ENCODE measurements around the gene ZNF578.
"Not testable (repeated sequence)": the region's sequence is repeated elsewhere in the genome, so short reads cannot be mapped to it uniquely, and the experiment has no call there.

Gene ZNF578

GRCh38 chr19:52516191-52516590 lies 62.8 kb downstream of the ZNF578 start:
- no peak overlapping the region for H2BK12ac ChIP-seq (ENCODE audit: low read length)
- H4K91ac ChIP-seq (ENCODE audit: low read depth, low read length, poor library complexity) = no peak overlapping the region
- no peak overlapping the region for H2AFZ ChIP-seq (ENCODE audit: low read length)
- peaks cover 0 to 4% of the 10 kb centered on the region in 2 donors for H3K36me3 ChIP-seq (replicated peaks in 1 of 2; ENCODE audit: control insufficient read depth in 2 of 2, insufficient read depth in 2 of 2, low read length in 2 of 2)
- no peak overlapping the region for H3K18ac ChIP-seq (ENCODE audit: low read length)
- H3K9ac ChIP-seq (ENCODE audit: low read depth, low read length, poor library complexity) = no peak overlapping the region
- H3K27ac ChIP-seq (replicated peaks; ENCODE audit: low read length) = no peak overlapping the region
- no peak overlapping the region for H3K4me3 ChIP-seq (ENCODE audit: low read length in 2 of 2)
- no peak overlapping the region for H3K14ac ChIP-seq (ENCODE audit: low read length)
- H3K4me2 ChIP-seq (ENCODE audit: insufficient read depth, low read length, poor library complexity, severe bottlenecking) = no peak overlapping the region
- no peaks in the 10 kb centered on the region for H3K27me3 ChIP-seq (ENCODE audit: control insufficient read depth in 3 of 3, insufficient read depth in 3 of 3, low read depth in 1 of 3, low read length in 3 of 3)
- H3K4ac ChIP-seq (ENCODE audit: low read length) = no peak overlapping the region
- H2AK5ac ChIP-seq (ENCODE audit: low read depth, low read length) = no peak overlapping the region
- H2BK5ac ChIP-seq (ENCODE audit: low read length) = no peak overlapping the region
- no peak overlapping the region for H2BK15ac ChIP-seq (ENCODE audit: low read length)
- H3K23ac ChIP-seq (ENCODE audit: low read depth, low read length, poor library complexity) = no peak overlapping the region
- peaks cover 0 to 12% of the 10 kb centered on the region in 2 donors for H3K4me1 ChIP-seq (ENCODE audit: control insufficient read depth in 2 of 2, insufficient read depth in 1 of 2, low read depth in 1 of 2, low read length in 2 of 2)
- peaks cover 0 to 5% of the 10 kb centered on the region in 2 donors for H3K9me3 ChIP-seq (replicated peaks in 1 of 2; ENCODE audit: control insufficient read depth in 2 of 2, insufficient read depth in 1 of 2, low read depth in 1 of 2, low read length in 2 of 2)
- H3K79me1 ChIP-seq (ENCODE audit: low read depth, low read length) = no peaks in the 10 kb centered on the region
- no peak overlapping the region for H2BK120ac ChIP-seq (ENCODE audit: low read depth, low read length)
- H4K8ac ChIP-seq (ENCODE audit: low read depth, low read length) = no peak overlapping the region
- no peak for DNase-seq (ENCODE audit: low spot score)
- no CpG with 5 or more reads among the region's 5 CpGs for WGBS, 2 donors (ENCODE audit: extremely low coverage in 2 of 2, insufficient read length in 2 of 2, insufficient replicate concordance in 1 of 2)

- H2AK5ac ChIP-seq (ENCODE audit: low read depth, low read length) = no peak overlapping the region
These were observed 65.3 kb downstream of the ZNF578 start for GRCh38 chr19:52518646-52519045.

GRCh38 chr19:52519175-52519574 lies 65.8 kb downstream of the ZNF578 start:
- H3K79me1 ChIP-seq (ENCODE audit: low read depth, low read length); H2BK12ac ChIP-seq (ENCODE audit: low read length); H3K4me3 ChIP-seq (ENCODE audit: low read length in 2 of 2); H3K4me2 ChIP-seq (ENCODE audit: insufficient read depth, low read length, poor library complexity, severe bottlenecking); H2BK120ac ChIP-seq (ENCODE audit: low read depth, low read length); H3K36me3 ChIP-seq (replicated peaks in 1 of 2; ENCODE audit: control insufficient read depth in 2 of 2, insufficient read depth in 2 of 2, low read length in 2 of 2); H4K8ac ChIP-seq (ENCODE audit: low read depth, low read length); H3K18ac ChIP-seq (ENCODE audit: low read length); H2BK15ac ChIP-seq (ENCODE audit: low read length); DNase-seq (ENCODE audit: low spot score); H2BK5ac ChIP-seq (ENCODE audit: low read length); H2AFZ ChIP-seq (ENCODE audit: low read length); H3K27me3 ChIP-seq (ENCODE audit: control insufficient read depth in 3 of 3, insufficient read depth in 3 of 3, low read depth in 1 of 3, low read length in 3 of 3); H4K91ac ChIP-seq (ENCODE audit: low read depth, low read length, poor library complexity); H3K14ac ChIP-seq (ENCODE audit: low read length); H3K4ac ChIP-seq (ENCODE audit: low read length); H3K27ac ChIP-seq (replicated peaks; ENCODE audit: low read length); H3K23ac ChIP-seq (ENCODE audit: low read depth, low read length, poor library complexity); H2AK5ac ChIP-seq (ENCODE audit: low read depth, low read length); H3K9me3 ChIP-seq (replicated peaks in 1 of 2; ENCODE audit: control insufficient read depth in 2 of 2, insufficient read depth in 1 of 2, low read depth in 1 of 2, low read length in 2 of 2); H3K9ac ChIP-seq (ENCODE audit: low read depth, low read length, poor library complexity): not testable (repeated sequence)
- no CpG with 5 or more reads among the region's 7 CpGs for WGBS, 2 donors (ENCODE audit: extremely low coverage in 2 of 2, insufficient read length in 2 of 2, insufficient replicate concordance in 1 of 2)
- H3K4me1 ChIP-seq (ENCODE audit: control insufficient read depth in 2 of 2, insufficient read depth in 1 of 2, low read depth in 1 of 2, low read length in 2 of 2) = peaks cover 0 to 12% of the 10 kb centered on the region in 2 donors

More at GRCh38 chr19:52518646-52519045, 65.3 kb downstream of the ZNF578 start:
- no peak for DNase-seq (ENCODE audit: low spot score)
- Histone ChIP-seq H2AFZ (ENCODE audit: low read length) (no peak overlapping the region), H2BK5ac (ENCODE audit: low read length) (no peak overlapping the region), H3K9me3 (replicated peaks in 1 of 2; ENCODE audit: control insufficient read depth in 2 of 2, insufficient read depth in 1 of 2, low read depth in 1 of 2, low read length in 2 of 2) (peaks cover 0 to 6% of the 10 kb centered on the region in 2 donors), H2BK15ac (ENCODE audit: low read length) (no peak overlapping the region), H4K8ac (ENCODE audit: low read depth, low read length) (no peak overlapping the region), H3K18ac (ENCODE audit: low read length) (no peak overlapping the region), H3K27ac (replicated peaks; ENCODE audit: low read length) (no peak overlapping the region), H3K4ac (ENCODE audit: low read length) (no peak overlapping the region), H3K4me1 (ENCODE audit: control insufficient read depth in 2 of 2, insufficient read depth in 1 of 2, low read depth in 1 of 2, low read length in 2 of 2) (peaks cover 0 to 12% of the 10 kb centered on the region in 2 donors), H3K27me3 (ENCODE audit: control insufficient read depth in 3 of 3, insufficient read depth in 3 of 3, low read depth in 1 of 3, low read length in 3 of 3) (no peaks in the 10 kb centered on the region), H3K9ac (ENCODE audit: low read depth, low read length, poor library complexity) (no peak overlapping the region), H2BK120ac (ENCODE audit: low read depth, low read length) (no peak overlapping the region), H3K23ac (ENCODE audit: low read depth, low read length, poor library complexity) (no peak overlapping the region), H4K91ac (ENCODE audit: low read depth, low read length, poor library complexity) (no peak overlapping the region), H3K79me1 (ENCODE audit: low read depth, low read length) (no peaks in the 10 kb centered on the region), H3K4me2 (ENCODE audit: insufficient read depth, low read length, poor library complexity, severe bottlenecking) (no peak overlapping the region), H3K14ac (ENCODE audit: low read length) (no peak overlapping the region), H3K36me3 (replicated peaks in 1 of 2; ENCODE audit: control insufficient read depth in 2 of 2, insufficient read depth in 2 of 2, low read length in 2 of 2) (no peaks in the 10 kb centered on the region), H2BK12ac (ENCODE audit: low read length) (no peak overlapping the region), H3K4me3 (ENCODE audit: low read length in 2 of 2) (no peak overlapping the region)
- no CpG with 5 or more reads among the region's 2 CpGs for WGBS, 2 donors (ENCODE audit: extremely low coverage in 2 of 2, insufficient read length in 2 of 2, insufficient replicate concordance in 1 of 2)

- Histone ChIP-seq H3K18ac (ENCODE audit: low read length) (no peak overlapping the region), H2AK5ac (ENCODE audit: low read depth, low read length) (no peak overlapping the region), H3K9me3 (replicated peaks in 1 of 2; ENCODE audit: control insufficient read depth in 2 of 2, insufficient read depth in 1 of 2, low read depth in 1 of 2, low read length in 2 of 2) (peaks cover 0 to 6% of the 10 kb centered on the region in 2 donors), H3K36me3 (replicated peaks in 1 of 2; ENCODE audit: control insufficient read depth in 2 of 2, insufficient read depth in 2 of 2, low read length in 2 of 2) (no peaks in the 10 kb centered on the region), H4K8ac (ENCODE audit: low read depth, low read length) (no peak overlapping the region), H4K91ac (ENCODE audit: low read depth, low read length, poor library complexity) (no peak overlapping the region), H3K14ac (ENCODE audit: low read length) (no peak overlapping the region), H3K4me2 (ENCODE audit: insufficient read depth, low read length, poor library complexity, severe bottlenecking) (no peak overlapping the region), H3K4me3 (ENCODE audit: low read length in 2 of 2) (no peak overlapping the region), H2BK120ac (ENCODE audit: low read depth, low read length) (no peak overlapping the region), H3K79me1 (ENCODE audit: low read depth, low read length) (no peaks in the 10 kb centered on the region), H2BK15ac (ENCODE audit: low read length) (no peak overlapping the region), H3K4ac (ENCODE audit: low read length) (no peak overlapping the region), H3K9ac (ENCODE audit: low read depth, low read length, poor library complexity) (no peak overlapping the region), H2BK5ac (ENCODE audit: low read length) (no peak overlapping the region), H3K27ac (replicated peaks; ENCODE audit: low read length) (no peak overlapping the region), H2BK12ac (ENCODE audit: low read length) (no peak overlapping the region), H2AFZ (ENCODE audit: low read length) (no peak overlapping the region), H3K27me3 (ENCODE audit: control insufficient read depth in 3 of 3, insufficient read depth in 3 of 3, low read depth in 1 of 3, low read length in 3 of 3) (no peaks in the 10 kb centered on the region), H3K4me1 (ENCODE audit: control insufficient read depth in 2 of 2, insufficient read depth in 1 of 2, low read depth in 1 of 2, low read length in 2 of 2) (peaks cover 0 to 12% of the 10 kb centered on the region in 2 donors), H3K23ac (ENCODE audit: low read depth, low read length, poor library complexity) (no peak overlapping the region)
- no peak for DNase-seq (ENCODE audit: low spot score)
- no CpG with 5 or more reads among the region's 4 CpGs for WGBS, 2 donors (ENCODE audit: extremely low coverage in 2 of 2, insufficient read length in 2 of 2, insufficient replicate concordance in 1 of 2)
These were observed 66.7 kb downstream of the ZNF578 start for GRCh38 chr19:52520013-52520412.

Measured in neuronal stem cell (in vitro differentiated cells).